GM19395 (cell line): ENCODE measurements around the gene JHY.

Experiments used
- ATAC-seq: cut with Tn5 transposase; IDR thresholded peaks from one replicate; pipeline ENCODE4 v1.9.1; 2021; ENCODE audit warnings: mild to moderate bottlenecking, moderate library complexity; ENCODE audit not compliant: unreplicated experiment

JHY gene

DNA sequence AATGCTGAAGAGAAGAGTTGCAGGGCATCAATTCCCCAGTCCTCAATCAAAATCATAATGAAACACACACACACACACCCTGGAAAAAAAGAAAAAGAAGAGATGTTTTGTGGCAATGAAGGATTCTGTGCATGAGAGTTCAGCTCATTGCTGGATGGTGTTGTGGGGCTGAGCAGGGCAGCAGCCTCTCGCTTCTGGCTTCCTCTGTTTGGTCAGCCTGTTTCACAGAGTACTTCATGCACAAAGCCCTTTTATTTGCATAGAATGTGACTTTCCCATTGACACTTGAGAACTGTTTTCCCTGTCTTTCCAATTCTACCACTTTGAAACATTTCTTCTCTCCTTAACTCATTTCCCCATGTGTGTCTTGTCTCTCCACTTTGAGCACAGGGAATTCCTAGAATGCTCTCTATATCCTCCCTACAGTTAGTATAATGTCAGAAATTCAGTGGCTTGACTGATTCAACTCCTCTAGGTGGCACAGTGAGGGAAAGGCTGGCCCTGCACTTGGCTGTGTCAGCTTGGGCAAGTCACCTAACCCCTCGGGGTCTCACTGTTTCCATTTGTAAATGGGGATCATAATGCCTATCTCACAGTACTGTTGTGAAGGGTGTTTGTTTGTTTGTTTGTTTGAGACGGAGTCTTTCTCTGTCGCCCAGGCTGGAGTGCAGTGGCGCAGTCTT lies 124.4 kb downstream of the JHY start:
- no peak for ATAC-seq
